Kidney capillary endothelial cell (primary cell): ENCODE data around the gene SETBP1.

Experiments
- DNase-seq: peaks from one replicate; pipeline ENCODE4 v3.0.0-alpha.2; 2018; ENCODE audit warnings: low spot score

SETBP1 gene

DNA sequence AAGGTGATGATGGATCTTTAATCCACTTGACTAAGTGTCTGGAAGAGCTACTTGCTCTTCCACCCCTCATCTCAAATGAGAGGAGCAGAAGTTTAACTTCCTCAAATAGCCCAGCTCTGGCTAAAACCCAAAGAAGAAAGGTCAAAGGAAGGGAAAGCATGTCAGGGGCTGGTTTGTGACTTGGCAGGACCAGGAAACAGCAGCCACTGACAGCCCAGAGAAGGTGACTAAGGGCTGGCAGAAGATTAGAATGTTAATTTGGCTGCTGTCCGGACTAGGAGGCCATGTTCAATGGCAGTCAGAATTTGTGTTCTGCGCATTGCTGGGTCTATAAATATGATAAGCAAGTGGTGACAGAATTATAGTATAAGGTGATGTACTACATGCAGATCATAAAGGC lies 386.2 kb downstream of the SETBP1 start:
- DNase-seq: no peak

DNA sequence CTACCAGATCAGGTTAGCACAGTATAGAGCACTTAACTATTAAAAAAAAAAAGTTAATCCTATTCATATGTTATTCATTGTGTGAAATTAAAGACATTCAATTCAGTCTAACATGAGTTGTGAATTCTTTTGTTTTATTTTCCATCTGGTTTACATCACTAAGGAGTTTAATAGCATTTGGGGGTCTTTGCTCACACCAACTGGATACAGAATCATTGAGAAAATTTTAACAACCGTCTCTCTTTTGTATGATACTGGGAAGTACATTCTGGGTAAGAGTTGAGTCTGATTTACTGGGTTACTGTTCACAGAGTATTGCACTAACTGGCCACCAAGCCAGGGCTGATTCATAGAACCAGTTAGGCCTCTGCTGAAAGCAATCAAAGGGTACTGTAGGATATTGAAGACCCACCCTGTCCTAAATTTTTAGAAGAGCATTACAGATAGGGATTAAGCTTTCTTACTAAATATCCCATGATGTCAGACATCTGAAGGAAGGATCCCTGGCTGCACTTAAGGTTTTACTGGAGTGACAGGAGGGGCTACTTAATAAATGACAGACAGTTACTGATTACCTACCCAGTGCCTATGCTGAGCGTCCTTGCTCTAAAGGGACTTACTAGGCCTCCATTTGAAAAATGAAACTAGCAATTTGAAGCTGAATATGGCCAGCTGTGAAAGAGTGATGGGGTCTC lies 387.9 kb downstream of the SETBP1 start:
- no peak for DNase-seq

DNA sequence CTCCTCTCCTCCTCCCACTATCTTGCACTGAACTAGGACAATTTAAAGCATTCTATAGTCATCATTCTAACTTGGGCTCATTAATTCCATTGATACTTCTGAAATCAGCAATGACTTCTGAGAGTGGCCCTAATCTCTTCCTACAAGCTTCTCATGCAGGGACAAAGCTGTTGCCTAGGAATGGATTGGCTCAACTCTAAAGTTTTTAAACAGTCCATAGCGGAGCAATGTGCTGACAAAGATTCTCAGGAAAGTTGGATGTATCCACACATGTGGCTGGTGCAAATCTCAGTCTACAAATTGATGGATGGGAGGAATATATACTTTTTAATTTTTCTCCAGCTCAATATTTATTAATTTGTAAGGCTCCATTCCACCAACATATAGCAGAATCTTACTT lies 388.9 kb downstream of the SETBP1 start:
- no peak for DNase-seq

DNA sequence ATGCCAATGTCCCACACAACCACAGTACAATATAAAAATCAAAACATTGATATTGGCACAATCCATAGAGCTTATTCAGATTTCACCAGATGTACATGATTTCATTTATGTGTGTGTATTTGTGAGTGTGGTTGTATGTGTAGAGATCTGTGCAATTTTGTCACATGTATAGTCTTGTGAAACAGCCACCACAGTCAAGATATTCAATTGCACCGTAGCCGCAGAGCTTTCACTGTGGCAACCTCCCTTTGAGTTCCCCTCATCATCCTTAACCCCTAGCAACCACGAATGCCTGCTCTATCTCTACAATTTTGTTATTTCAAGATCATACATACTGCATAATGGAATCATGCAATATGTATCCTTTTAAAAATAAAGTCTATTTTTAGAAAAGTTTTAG lies 391.3 kb downstream of the SETBP1 start:
- DNase-seq: no peak

DNA sequence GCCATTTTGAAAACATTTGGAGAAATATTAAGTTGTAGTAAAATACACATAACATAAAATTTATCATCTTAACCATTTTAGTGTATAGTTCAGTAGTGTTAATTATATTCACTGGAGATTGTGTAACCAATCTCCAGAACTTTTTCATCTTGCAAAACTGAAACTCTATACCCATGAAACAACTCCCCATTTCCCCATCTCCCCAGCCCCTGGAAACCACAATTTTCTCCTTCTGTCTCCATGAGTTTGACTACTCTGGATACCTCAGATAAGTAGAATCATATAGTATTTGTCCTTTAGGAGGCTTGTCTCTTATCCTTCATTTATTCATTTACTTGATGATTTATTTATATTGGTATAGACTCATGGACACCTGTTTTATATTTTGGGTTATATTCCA lies 392.9 kb downstream of the SETBP1 start:
- DNase-seq: no peak

DNA sequence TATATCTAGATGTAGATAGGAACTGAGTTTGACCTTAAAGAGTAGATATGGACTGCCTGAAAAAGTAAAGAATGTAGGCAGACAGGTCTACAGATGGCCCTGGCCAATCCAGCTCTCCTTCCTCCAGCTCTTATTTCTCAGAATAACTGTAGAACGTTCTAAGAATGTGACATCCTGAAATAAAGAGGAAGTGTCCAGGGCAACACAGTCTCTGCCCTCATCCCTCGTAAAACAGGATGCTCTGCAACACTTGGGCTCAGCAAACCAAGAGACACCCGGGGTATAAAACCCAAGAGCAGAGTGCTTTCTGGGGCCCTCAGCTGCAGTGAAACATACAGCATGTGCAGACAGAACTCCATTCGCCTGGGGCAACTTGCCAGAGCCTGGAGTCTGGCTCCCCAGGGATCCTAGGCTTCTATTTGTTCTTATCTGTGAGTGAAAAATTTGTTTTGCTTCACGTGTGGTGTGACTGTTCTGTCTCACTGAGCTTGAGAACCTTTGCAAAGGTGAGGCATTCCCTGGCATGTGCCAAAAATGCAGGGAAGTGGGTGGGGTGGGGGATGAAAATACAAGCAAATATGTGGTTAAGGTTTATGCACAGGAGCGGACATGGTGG lies 401.0 kb downstream of the SETBP1 start:
- DNase-seq: no peak

DNA sequence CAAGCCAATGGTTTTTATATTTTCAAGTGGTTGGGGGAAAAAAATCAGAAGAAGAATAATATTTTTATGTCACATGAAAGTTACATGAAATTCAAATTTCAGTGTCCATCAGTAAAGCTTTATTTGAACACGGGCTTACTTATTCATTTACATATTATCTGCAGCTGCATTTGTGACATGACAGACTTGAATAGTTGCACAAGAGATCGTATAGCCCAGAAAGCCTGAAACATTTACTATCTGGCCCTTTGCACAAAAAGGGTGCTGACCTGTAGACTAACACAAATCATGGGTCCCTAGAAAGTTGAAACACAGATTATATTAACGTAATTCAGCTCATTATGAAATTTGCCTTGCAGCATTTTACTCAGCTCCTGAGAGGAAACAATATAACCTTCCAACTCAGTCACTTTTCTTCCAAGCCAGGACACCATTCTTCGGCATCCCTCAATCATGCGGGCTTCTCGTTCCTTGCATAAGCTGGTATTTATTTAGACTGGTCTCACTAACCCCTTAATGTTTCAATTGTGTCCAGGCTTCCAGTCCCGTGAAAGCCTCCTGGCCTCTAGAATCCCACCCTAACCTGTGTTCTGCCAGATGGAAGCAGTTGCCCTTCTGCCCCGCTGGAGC lies 402.7 kb downstream of the SETBP1 start:
- no peak for DNase-seq

DNA sequence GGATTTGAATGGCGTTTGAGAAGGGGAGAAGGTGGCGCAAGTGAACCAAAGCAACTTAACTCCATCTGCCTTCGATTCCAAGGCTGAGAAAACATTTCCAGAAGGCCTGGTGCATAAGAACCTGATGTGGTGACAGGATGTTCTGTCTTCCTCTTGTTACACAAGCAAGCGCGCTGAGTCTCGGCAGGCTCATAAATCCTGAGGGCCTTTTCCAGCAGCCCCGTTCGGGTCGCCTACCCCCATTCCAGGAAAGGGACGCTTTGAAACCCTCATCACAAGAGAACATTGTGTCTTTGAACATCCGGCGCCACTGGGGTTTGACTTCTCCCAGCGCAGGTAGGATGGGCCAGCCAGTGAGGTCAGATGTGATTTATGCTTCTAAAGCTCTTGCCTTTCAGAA lies 403.5 kb downstream of the SETBP1 start:
- no peak for DNase-seq

DNA sequence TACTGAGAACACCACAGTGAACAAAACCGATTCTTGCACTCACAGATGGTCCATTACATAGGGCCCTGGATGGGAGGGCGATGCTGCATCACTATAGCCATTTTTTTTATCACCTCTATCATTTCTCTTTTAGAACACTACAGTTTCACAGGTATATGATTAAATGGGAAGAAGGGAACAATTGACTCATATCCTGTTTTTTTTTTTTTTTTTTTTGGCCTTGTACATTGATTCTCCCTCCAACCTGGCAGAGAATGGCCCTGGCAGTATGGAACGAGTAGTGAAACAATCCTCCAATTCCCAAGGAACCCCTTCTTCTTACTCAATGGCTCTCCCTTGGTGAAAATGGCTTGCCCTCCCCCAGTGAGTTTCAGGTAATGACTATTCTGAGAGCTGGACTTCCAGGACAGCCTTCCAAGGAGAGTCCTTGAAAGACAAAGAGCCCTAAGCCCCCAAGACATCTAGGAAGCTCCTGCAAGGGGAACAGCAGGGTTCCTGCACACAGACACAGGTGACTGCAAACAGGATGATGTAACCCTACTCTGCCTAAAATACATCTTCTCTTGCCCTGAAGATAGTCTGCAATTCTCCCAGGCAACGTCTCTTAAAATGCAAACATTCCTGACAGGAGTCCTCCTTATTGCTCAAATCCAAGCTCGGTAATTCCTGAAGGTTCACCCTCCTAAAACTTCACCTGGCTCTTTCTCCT lies 405.4 kb downstream of the SETBP1 start:
- DNase-seq: no peak

DNA sequence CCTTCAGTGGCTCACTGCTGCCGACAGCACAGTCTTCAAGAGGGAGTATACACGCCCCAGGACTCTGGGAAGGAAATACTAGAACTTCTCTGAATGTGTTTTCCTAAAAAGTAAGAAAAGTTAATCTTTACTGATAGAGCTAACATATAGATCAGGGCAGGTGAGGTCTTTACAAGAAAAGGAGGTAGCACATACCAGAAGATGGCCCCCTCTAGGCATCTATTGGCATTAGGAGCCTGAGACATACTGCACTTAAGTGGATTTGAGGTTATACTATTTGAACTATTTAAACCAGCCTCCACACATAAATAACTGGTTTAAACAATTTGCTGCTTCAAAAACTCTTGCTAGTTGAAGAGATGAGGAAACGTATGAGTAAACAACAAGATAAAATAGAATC lies 406.1 kb downstream of the SETBP1 start:
- no peak for DNase-seq

DNA sequence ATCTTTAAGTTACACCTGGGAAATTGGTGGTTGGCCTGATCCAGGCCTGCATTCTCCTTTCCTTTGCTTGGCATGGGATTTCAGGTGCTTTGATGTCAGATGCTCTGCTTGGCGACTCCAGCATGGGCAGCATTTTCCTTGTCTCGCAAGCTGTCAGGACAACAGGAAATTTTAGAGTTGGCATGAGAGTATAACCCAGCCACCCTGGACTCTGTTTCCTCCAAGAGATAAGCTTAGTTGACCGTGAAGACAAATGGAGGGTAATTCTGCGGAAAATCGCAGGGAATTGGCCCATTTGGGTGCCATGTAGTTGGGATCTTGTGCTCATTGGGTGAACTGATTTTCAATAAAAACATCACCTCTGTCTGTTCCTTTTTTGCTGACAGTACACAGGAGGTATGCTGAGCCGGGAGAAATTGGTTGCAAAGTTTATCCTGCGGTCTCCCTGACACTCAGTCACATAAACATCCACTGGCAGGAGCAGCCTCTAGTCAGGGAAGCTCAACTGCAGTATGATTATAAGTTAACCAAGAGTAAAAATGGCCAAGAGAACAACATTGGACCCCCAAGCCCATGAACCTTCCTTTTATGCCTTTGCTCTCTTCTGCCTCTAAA lies 409.9 kb downstream of the SETBP1 start:
- no peak for DNase-seq

DNA sequence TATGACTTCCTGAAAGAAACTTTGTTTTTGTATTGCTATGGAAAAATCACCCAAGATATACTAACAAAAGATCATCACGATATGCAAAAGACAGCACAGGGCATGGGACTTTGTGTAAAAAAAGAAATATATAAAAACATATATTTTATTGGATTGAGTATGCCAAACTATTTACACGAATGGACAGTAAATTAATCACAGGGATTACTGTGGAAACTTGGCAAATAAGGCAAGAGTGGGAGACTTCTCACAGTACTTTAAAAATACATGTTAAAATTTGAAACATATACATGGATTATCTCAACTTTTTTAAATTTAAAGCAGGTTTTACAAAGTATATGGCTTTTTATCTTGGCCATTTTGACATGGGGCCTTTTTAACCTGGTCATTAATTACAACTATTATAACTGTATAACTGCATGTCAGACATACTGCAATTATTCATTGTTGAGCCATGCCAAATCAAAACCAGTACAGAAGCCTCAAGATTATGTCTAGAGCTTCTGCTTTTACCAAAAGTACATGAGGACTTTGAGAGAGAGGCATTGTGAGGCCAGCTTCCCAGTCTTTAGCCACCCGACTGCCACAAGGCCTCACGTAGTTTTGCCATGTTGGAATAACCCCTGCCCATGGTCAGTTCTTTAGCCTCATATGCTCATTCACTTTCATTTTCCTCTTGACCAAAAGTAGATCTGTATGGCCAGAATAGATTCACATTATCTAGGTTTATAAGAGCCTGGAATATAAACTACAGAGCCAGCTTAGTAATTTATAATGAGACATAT lies 419.8 kb downstream of the SETBP1 start:
- DNase-seq: no peak

DNA sequence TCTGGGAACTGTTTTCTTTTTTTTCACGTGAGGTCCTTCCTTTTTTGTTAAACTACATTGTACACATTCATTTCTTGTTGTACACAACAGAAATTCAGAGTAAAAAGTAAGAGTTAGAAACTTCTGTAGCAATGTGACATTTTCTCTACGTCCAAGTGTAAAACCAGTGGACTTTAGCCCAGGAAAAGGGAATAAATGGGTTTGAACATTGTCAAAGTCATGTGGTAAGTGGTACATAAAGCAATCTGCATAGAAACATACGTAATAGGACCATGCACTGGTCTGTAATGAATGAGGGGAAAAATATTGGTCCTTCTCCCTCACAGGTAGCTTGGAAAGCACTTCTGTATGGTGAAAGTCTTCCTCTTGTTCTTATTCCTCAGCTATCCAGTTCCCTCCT lies 421.4 kb downstream of the SETBP1 start:
- no peak for DNase-seq

DNA sequence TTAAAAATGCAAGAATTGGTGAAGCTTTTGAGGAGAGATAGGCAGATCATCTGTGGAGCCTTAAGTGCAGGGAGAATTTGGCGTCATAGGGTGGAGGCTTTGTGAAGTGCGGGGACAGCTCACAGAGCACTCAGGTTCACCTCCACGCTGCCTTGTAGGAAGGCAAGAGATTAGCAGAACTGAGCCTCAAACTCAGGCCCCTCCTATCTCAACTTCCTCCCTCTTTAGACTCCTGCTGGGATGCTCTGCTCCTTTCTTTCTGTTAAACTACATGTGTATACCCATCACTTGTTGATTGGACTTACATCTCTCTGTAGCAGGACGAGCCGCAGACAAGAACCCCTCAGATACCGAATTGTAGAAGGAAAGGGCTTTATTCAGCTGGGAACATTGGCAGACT lies 422.2 kb downstream of the SETBP1 start:
- DNase-seq: no peak

DNA sequence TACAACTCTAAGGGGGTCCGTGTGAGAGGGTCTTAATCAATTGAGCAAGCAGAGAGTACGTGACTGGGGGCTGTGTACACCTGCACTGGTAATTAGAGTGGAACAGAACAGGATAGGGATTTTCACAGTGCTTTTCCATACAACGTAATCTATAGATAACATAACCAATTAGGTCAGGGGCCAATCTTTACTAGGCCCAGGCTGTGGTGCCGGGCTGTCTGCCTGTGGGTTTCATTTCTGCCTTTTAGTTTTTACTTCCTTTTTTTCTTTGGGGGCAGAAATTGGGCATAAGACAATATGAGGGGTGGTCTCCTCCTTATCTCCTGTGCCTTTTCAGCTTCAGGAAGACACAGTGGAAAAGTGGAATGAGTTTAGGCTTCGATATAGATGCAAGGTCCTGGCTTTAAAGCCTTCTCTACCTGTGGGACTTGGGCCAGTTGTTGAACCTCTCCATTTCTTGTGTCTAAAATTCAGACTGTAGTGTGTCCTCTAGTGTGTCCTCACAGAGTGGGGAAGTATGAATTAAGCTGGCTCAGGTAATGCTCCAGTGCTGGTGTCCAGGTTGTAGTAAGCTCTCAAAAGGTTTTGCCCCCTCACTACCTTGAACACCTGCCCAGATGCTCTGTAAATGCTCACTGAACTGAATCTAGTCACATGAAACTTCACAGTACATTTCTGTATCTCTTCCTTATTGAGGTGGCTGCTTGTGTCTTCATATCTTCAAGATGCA lies 422.8 kb downstream of the SETBP1 start:
- DNase-seq: no peak

DNA sequence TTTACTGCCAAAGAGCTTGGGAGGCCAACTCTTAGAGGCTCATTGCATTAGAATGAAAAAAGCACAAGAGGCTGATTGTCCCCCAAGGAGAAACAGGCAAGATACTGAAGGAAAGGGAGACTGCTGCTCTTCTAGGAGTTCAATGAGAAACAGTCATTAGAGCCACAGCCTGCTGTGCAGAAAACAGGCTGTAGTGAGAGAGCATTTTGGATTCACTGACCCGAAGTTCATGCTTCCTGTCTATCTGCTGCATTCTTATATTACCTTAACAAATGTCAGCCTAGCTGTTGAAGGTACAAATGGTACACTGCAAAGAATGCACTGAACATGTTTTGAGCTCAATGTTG lies 423.3 kb downstream of the SETBP1 start:
- DNase-seq: no peak

DNA sequence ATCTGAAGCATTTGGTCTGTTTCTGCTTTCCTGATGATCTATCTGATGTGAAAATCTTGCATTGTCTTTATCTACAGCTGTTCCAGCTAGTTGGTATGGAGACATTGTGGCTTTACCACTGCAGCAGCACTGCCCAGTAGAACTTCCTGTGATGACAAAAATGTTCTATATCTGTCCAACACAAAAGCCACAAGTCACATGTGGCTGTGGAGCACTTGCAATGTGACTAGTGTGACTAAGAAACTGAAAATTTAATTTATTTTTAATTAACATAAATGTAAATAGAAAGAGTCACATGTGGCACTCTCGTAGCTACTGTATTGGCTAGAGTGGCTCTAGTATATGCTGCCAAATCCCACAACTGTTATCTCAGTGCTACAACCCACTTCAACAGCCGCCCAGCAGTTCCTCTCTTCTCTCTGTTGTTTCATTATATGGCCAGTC lies 425.7 kb downstream of the SETBP1 start:
- DNase-seq: no peak

DNA sequence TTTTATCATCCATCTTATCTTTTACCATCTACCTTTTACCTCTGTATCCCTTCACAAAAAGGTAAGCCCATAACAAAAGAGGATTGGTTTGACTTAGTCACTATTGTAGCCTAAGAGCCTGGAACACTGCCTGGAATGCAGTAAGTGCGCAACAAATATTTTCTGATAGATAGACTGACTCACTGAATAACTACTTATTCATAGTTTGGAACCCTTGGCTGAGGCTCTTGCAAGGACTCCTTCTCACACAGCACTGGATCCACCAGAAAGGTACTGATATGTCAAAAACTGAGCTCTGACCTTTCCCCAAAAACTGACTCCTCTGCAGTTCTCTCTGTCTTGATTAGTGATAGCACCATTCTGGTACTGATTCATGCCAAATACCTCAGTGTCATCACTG lies 426.7 kb downstream of the SETBP1 start:
- no peak for DNase-seq

DNA sequence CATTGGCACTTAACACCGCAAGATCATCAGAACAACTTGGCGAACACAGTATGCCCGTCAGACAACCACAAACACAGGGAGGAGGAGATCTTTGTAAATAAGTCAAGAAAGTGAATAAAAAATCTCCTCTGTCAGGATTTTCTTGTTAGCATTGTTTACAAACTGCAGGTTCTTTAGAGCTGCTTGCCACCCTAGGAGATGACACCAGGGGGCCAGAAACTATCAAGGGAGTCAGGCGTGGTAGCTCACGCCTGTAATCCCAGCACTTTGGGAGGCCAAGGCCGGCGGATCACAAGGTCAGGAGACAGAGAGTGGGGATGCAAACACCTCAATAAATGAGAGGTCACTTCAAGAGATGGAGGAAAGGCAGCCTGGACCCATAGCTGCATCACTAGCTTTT lies 428.1 kb downstream of the SETBP1 start:
- DNase-seq: no peak

DNA sequence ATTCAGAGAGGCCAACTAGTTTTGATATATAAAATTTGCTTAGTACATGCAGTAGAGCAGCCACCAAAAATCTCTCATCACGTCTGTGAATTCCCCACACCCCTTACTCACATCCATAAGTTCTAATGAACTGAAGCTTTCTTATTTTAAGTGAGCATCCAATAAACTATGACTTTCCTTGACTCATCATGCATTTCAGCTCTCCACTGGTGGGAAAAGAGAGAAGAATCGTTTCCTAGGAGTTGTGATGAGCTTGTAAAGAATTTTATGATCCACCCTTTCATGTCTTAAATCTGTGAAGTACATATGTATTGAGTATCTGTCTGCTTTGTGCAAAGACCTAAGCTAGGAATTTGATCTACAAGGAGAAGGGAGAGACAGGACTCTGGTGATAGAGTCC lies 428.6 kb downstream of the SETBP1 start:
- DNase-seq: no peak

DNA sequence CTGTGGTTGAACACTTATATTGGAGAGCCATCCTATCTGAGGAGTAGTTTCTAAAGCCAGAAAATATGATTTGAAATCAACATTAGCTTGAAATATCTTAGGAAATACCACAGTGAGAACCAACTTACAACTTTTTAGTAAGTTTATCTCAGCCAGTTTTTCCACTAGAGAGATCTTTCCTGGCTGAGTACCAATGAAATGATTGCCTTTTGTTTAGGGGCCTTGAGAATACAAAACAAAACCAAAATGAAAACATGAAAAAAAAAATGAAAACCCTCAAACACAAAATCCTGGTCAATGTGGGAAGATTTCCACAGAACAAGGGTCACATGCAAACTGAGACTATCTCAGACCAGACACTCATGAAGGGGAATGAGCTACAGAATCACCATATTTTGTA lies 429.0 kb downstream of the SETBP1 start:
- DNase-seq: no peak
